CD14-positive monocyte (primary cell): ENCODE results near the gene IL37. TPM values are rescaled to one million over a fixed set of nuclear protein-coding genes. Genes with fewer than 3 reads are reported as not detected.

Experiments
- DNase-seq, 3 donors: peaks; one replicate each; pipeline ENCODE4 v3.0.0-alpha.2; 2011 to 2022
- H2AFZ ChIP-seq: 2 replicates; pipeline ENCODE4 v1.6.0; 2012; ENCODE audit warnings: mild to moderate bottlenecking, low read depth, low read length, inconsistent platforms; ENCODE audit not compliant: insufficient read depth, poor library complexity, severe bottlenecking
- H3K27ac ChIP-seq, 2 donors: 1 replicate in 1 of 2; 2 replicates in 1 of 2; pipeline ENCODE4 v1.5.1; 2012 to 2013; ENCODE audit warnings: low read length in 2 of 2, control low read depth in 1 of 2, inconsistent platforms in 1 of 2, low read depth in 1 of 2, mild to moderate bottlenecking in 1 of 2
- H3K27me3 ChIP-seq, 2 donors: one replicate each; pipeline versions ENCODE4 v1.6.0 to v1.6.1; 2011 to 2013; ENCODE audit warnings: low read length in 2 of 2; ENCODE audit not compliant: control insufficient read depth in 2 of 2, insufficient read depth in 2 of 2
- H3K36me3 ChIP-seq, 2 donors: replicated peaks in 1 of 2; 1 replicate in 1 of 2; 2 replicates in 1 of 2; pipeline versions ENCODE4 v1.5.1 to v1.6.1; 2012 to 2013; ENCODE audit warnings: low read length in 2 of 2, control low read depth in 1 of 2, inconsistent platforms in 1 of 2, mild to moderate bottlenecking in 1 of 2; ENCODE audit not compliant: insufficient read depth in 2 of 2, control insufficient read depth in 1 of 2
- H3K4me1 ChIP-seq, 2 donors: 1 replicate in 1 of 2; 2 replicates in 1 of 2; pipeline versions ENCODE4 v1.5.1 to v1.6.1; 2012 to 2013; ENCODE audit warnings: low read length in 2 of 2, control low read depth in 1 of 2, inconsistent platforms in 1 of 2, mild to moderate bottlenecking in 1 of 2, moderate library complexity in 1 of 2; ENCODE audit not compliant: insufficient read depth in 2 of 2, control insufficient read depth in 1 of 2
- H3K4me2 ChIP-seq: replicated peaks from 2 replicates; pipeline ENCODE3; 2012; ENCODE audit warnings: low read length, moderate library complexity, mild to moderate bottlenecking; ENCODE audit not compliant: poor library complexity, severe bottlenecking; ENCODE audit errors: extremely low read depth
- H3K4me3 ChIP-seq, 3 experiments: fragments of 200-600 bp in 1 of 3; sonication (generic) in 1 of 3; replicated peaks in 1 of 3; 1 replicate in 2 of 3; 2 replicates in 1 of 3; pipeline ENCODE4 v1.5.1; 2011 to 2013; ENCODE audit warnings: low read length in 3 of 3, mild to moderate bottlenecking in 3 of 3, control low read depth in 2 of 3, low read depth in 2 of 3, inconsistent platforms in 1 of 3, moderate library complexity in 1 of 3
- H3K79me2 ChIP-seq: 2 replicates; pipeline ENCODE4 v1.6.0; 2012; ENCODE audit warnings: mild to moderate bottlenecking, control low read depth, inconsistent platforms, low read length, moderate library complexity; ENCODE audit not compliant: insufficient read depth
- H3K9ac ChIP-seq: 2 replicates; pipeline ENCODE4 v1.6.0; 2017; ENCODE audit warnings: low read length, mild to moderate bottlenecking; ENCODE audit not compliant: insufficient read depth, poor library complexity, severe bottlenecking
- H3K9me3 ChIP-seq, 2 donors: replicated peaks in 1 of 2; 1 replicate in 1 of 2; 2 replicates in 1 of 2; pipeline versions ENCODE4 v1.5.1 to v1.6.1; 2012 to 2013; ENCODE audit warnings: low read length in 2 of 2, control low read depth in 1 of 2; ENCODE audit not compliant: control insufficient read depth in 1 of 2, insufficient read depth in 1 of 2
- H4K20me1 ChIP-seq: 2 replicates; pipeline ENCODE4 v1.6.0; 2012; ENCODE audit warnings: mild to moderate bottlenecking, low read length, control low read depth, moderate library complexity; ENCODE audit not compliant: insufficient read depth
- H3K27ac Mint-ChIP-seq, 7 donors: one replicate each; pipeline ENCODE4 v1.8.0; 2020; ENCODE audit warnings: mild to moderate bottlenecking in 7 of 7, mixed read lengths in 7 of 7, moderate library complexity in 6 of 7, inconsistent platforms in 2 of 7
- H3K27me3 Mint-ChIP-seq, 3 donors: one replicate each; pipeline ENCODE4 v1.8.0; 2021 to 2022; ENCODE audit warnings: low read depth in 3 of 3, mild to moderate bottlenecking in 3 of 3, mixed read lengths in 3 of 3, moderate library complexity in 3 of 3, inconsistent platforms in 1 of 3
- H3K36me3 Mint-ChIP-seq, 2 donors: one replicate each; pipeline ENCODE4 v1.8.0; 2020; ENCODE audit warnings: mixed read lengths in 2 of 2, inconsistent platforms in 1 of 2, mild to moderate bottlenecking in 1 of 2
- H3K4me1 Mint-ChIP-seq: one replicate; pipeline ENCODE4 v1.8.0; 2020; ENCODE audit warnings: mild to moderate bottlenecking, mixed read lengths
- H3K4me3 Mint-ChIP-seq, 2 donors: one replicate each; pipeline ENCODE4 v1.8.0; 2020; ENCODE audit warnings: mild to moderate bottlenecking in 2 of 2, mixed read lengths in 2 of 2, moderate library complexity in 1 of 2
- H3K9me3 Mint-ChIP-seq, 7 donors: one replicate each; pipeline ENCODE4 v1.8.0; 2020 to 2022; ENCODE audit warnings: mixed read lengths in 7 of 7, mild to moderate bottlenecking in 6 of 7, moderate library complexity in 6 of 7, inconsistent platforms in 2 of 7
- WGBS: methylation state at CpG from one replicate; pipeline ENCODE4 v1.1.5; 2013; ENCODE audit warnings: missing lambda C conversion rate; ENCODE audit not compliant: insufficient coverage; 5-methylcytosine and 5-hydroxymethylcytosine counted together
- intact Hi-C, 2 donors: fragments of 100-400 bp; cut with micrococcal nuclease; formaldehyde crosslinking; loops; one replicate each; pipeline versions ENCODE4 v1.15.0 to v1.15.1; 2023
- polyA plus RNA-seq, 3 donors: library from polyadenylated mRNA; depleted of rRNA in 1 of 3; unstranded in 2 of 3; stranded (reverse) in 1 of 3; fragments of 300-500 nt in 2 of 3; fragments of >200 nt in 1 of 3; fragmentation: Illumina TruSeq in 2 of 3; gene quantifications; 1 replicate in 2 of 3; 2 replicates in 1 of 3; pipeline ENCODE4 v1.2.3, GENCODE V29; 2012 to 2021
- TF ChIP-seq, protein P1 (sequence below): fragments of 200-600 bp; IDR thresholded peaks from one replicate; pipeline ENCODE4 v1.8.0; 2022; ENCODE audit warnings: antibody characterized with exemption, mild to moderate bottlenecking

The IL37 gene
- polyA plus RNA-seq, 3 donors = not detected

GRCh38 chr2:112893752-112894151, 17.2 kb upstream of the IL37 start:
- no peaks in the 10 kb centered on the region for H3K27me3 ChIP-seq
- no peak for DNase-seq
- no peaks in the 10 kb centered on the region for H3K79me2 ChIP-seq
- H3K4me3 ChIP-seq = no peak overlapping the region
- no peak overlapping the region for H3K27ac Mint-ChIP-seq
- H3K4me1 Mint-ChIP-seq = peaks cover under 1% of the 10 kb centered on the region
- H3K36me3 Mint-ChIP-seq = no peaks in the 10 kb centered on the region
- H3K4me2 ChIP-seq = no peak overlapping the region
- H3K27me3 Mint-ChIP-seq = peaks cover 0 to 2% (median 0%) of the 10 kb centered on the region in 3 donors
- H3K4me1 ChIP-seq = peaks cover 7 to 11% of the 10 kb centered on the region in 2 donors
- H3K9me3 ChIP-seq = no peaks in the 10 kb centered on the region
- no peaks in the 10 kb centered on the region for H3K36me3 ChIP-seq
- no CpG with 5 or more reads among the region's 2 CpGs for WGBS
- no peak overlapping the region for H2AFZ ChIP-seq
- no peak overlapping the region for H3K4me3 Mint-ChIP-seq
- TF ChIP-seq, protein P1, sequence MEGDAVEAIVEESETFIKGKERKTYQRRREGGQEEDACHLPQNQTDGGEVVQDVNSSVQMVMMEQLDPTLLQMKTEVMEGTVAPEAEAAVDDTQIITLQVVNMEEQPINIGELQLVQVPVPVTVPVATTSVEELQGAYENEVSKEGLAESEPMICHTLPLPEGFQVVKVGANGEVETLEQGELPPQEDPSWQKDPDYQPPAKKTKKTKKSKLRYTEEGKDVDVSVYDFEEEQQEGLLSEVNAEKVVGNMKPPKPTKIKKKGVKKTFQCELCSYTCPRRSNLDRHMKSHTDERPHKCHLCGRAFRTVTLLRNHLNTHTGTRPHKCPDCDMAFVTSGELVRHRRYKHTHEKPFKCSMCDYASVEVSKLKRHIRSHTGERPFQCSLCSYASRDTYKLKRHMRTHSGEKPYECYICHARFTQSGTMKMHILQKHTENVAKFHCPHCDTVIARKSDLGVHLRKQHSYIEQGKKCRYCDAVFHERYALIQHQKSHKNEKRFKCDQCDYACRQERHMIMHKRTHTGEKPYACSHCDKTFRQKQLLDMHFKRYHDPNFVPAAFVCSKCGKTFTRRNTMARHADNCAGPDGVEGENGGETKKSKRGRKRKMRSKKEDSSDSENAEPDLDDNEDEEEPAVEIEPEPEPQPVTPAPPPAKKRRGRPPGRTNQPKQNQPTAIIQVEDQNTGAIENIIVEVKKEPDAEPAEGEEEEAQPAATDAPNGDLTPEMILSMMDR = no peak
- intact Hi-C loops = no loop called here
- H3K9ac ChIP-seq = no peak overlapping the region
- no peaks in the 10 kb centered on the region for H4K20me1 ChIP-seq
- H3K9me3 Mint-ChIP-seq = peaks cover 0 to 2% (median 0%) of the 10 kb centered on the region in 7 donors
- H3K27ac ChIP-seq = no peak overlapping the region

GRCh38 chr2:112896909-112897623, 13.9 kb upstream of the IL37 start:
- peaks cover 0 to 2% (median 0%) of the 10 kb centered on the region in 7 donors for H3K9me3 Mint-ChIP-seq
- TF ChIP-seq, protein P1 = no peak
- H3K9ac ChIP-seq = no peak overlapping the region
- no peak for DNase-seq
- WGBS = 84% methylated on average over 5 of the region's 8 CpGs
- H3K36me3 ChIP-seq = no peaks in the 10 kb centered on the region
- H3K4me1 ChIP-seq = no peaks in the 10 kb centered on the region
- no peaks in the 10 kb centered on the region for H3K79me2 ChIP-seq
- H3K27ac ChIP-seq = no peak overlapping the region
- no peak overlapping the region for H3K27ac Mint-ChIP-seq
- H3K4me3 Mint-ChIP-seq = no peak overlapping the region
- no peaks in the 10 kb centered on the region for H4K20me1 ChIP-seq
- intact Hi-C loops = no loop called here
- no peaks in the 10 kb centered on the region for H3K9me3 ChIP-seq
- H3K4me1 Mint-ChIP-seq = no peaks in the 10 kb centered on the region
- H3K4me2 ChIP-seq = no peak overlapping the region
- H3K36me3 Mint-ChIP-seq = no peaks in the 10 kb centered on the region
- no peaks in the 10 kb centered on the region for H3K27me3 ChIP-seq
- peaks cover 0 to 2% (median 0%) of the 10 kb centered on the region in 3 donors for H3K27me3 Mint-ChIP-seq
- H3K4me3 ChIP-seq = no peak overlapping the region
- no peak overlapping the region for H2AFZ ChIP-seq
